CD4-positive, alpha-beta T cell treated with Interleukin-6 at 100 ng/mL for 8 hours (primary cell): Measurements from ENCODE around the gene EVPL.
A peak's percentile ranks its signal among the peaks of the same experiment; 100 is the strongest.
"Not testable (repeated sequence)": the region's sequence is repeated elsewhere in the genome, so short reads cannot be mapped to it uniquely, and the experiment has no call there.

ENCODE experiments used
- DNase-seq: peaks from one replicate; pipeline ENCODE4 v3.0.0-alpha.2; 2020; ENCODE audit warnings: mixed read lengths, low spot score

The EVPL gene

DNA sequence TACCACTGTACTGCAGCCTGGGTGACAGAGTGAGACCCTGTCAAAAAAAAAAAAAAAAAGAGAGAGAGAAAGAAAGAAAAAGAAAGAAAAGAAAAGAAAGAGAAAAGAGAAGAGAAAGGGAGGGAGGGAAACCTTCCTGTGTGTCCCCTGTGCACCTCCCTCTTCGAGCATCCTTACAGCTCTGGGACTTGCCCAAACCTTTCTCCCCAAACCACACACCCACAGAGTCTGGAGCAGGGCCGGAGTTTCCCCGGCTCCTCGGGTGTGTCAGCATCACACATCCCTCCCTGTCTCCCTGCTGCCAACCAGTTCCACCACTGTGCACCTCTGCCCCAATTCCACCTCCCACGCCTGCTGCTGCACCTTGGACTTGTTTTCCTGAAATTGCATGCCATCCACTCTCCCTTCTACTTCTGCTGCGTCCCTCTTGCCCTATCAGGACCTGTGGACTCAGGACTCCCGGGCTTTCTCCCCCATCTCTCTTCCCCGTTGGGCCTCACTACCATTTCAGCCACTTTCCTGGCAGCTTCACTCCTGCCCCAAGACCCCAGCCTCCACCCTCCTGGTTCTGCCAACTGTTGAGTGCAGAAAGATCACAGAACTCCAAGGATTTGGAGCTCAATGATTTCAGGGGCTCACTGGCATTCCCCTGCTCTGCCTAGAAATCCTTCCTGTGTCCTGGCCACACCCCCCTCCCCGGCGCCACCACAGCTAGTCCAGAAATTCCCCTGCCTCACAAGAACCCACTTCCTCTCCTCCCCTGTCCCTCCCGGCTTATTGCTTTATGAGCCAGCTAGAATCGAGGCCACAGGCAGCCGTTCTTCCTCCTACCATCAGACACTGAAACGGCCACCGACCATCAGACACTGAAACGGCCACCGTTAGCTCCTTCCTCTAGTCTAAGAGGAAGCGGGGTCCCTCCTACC lies 30.2 kb downstream of the EVPL start:
- DNase-seq: peak; percentile 41

DNA sequence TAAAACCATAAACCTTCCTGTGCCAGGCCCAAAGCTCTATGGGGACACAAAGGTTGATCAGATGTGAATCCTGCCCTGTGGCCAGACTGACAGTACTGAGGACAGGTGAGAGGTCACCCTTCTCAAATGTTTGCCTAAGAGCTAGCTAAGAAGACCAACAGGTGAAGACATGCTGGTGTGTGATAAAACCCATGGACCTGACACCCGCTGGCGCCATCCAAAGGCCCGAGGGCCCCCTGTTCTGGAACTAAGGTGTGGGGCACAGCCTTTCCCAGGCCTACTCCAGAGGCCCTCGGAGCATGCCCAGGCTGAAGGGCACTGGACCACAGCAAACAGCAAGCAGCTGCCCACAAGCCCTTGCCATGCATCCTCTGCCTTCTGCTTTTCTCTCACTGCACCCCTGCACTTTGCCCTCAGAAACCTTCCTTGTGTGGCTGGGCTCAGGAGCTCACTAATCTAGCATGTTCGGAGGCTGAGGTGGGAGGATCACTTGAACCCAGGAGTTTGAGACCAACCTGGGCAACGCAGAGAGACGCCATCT lies 31.7 kb downstream of the EVPL start:
- no peak for DNase-seq

DNA sequence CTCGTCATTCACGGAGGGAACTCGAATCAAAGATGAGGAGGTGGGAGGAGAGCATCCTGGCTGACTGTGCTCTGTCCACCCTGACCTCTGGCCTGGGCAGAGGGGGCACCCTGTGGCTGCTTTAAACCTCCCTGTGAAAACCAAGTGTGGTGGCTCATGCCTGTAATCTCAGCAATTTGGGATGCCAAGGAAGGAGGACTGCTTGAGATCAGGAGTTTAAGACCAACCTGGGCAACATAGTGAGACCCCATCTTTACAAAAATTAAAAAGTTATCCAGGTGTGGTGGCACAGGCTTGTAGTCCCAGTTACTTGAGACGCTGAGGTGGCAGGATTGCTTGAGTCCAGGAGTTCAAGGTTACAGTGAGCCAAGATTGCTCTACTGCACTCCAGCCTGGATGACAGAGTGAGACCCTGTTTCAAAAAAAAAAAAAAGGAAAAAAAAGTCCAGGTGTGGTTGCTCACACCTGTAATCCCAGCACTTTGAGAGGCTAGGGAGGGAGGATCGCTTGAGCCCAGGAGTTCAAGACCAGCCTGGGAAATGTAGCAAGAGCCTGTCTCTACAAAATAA lies 32.2 kb downstream of the EVPL start:
- no peak for DNase-seq

DNA sequence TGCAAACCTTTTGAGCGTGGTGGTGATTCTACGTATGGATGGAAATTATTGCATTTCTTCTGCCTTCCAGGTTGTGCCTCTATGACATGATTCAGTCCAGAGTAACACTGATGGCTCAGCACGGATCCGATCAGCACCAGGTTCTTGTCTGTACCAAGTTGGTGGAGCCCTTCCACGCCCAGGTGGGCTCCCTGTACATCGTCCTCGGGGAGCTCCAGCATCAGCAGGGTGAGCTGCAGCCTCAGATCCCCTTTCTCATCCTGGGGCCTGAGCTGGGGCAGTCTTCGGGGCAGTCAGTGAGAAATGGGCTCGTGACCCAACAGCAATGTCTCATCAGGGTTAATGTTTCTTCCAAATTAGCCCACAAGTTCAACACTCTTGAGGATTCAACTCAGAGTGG lies 35.7 kb downstream of the EVPL start:
- no peak for DNase-seq

DNA sequence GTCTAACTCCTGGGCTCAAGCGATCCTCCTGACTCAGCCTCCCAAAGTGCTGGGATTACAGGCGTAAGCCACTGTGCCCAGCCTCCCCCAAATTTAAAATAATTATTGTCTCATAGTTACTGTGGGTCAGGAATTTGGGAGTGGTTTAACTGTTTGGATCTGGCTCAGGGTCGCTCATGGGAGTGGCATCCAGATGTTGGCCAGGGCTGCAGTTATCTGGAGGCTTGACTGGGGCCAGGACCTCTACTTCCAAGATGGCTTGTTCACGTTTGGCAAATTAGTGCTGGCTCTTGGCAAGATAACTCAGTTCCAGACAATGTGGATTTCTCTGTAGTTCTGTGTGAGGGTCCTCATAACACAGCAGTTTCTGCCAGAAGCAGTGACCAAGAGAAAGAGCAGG lies 40.1 kb downstream of the EVPL start:
- no peak for DNase-seq

DNA sequence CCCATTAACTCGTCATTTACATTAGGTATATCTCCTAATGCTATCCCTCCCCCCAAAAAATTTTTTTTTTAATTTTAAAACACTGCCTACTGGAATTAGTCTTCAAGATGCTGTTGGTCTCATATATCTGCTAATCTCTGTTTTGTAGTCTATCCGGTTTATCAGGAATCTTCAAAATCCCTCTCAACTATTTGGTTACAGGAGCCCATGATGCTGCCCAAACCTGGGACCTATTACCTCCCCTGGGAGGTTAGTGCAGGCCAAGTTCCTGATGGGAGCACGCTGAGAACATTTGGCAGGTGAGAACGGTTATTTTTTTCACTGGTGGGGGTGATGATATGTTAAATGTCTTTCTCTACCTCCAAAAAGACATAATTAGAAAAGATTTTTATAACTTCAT lies 41.1 kb downstream of the EVPL start:
- DNase-seq: no peak

DNA sequence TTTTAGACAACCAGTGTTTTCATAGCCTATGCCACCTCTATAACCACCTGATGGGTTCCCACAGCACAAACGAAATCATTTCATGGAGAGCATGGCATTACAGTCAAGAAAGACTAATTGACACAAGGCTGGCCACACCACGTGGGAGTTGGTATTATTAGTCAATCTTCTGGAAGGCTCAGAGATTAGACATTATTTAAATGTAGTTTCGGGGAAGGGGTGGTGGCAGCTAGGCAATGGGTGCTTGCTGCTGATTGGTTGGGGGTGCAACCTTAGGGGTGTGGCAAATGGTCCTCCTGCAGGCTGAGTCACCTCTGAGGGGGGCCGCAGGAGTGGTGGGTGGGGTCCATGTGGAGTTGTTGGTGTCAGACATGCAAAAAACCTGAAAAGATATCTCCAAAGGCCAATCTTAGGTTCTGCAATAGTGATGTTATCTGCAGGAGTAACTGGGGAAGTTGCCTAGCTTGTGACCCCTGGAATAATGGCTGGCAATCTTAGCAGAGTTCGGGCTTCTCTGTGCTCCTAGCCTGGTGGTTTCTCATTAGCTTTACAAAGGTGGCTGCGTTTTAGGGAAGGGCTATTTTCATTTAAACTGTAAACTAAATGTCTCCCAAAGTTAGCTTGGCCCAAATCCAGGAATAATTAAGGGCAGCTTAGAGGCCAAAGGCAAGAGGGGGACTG lies 43.5 kb downstream of the EVPL start:
- no peak for DNase-seq

DNA sequence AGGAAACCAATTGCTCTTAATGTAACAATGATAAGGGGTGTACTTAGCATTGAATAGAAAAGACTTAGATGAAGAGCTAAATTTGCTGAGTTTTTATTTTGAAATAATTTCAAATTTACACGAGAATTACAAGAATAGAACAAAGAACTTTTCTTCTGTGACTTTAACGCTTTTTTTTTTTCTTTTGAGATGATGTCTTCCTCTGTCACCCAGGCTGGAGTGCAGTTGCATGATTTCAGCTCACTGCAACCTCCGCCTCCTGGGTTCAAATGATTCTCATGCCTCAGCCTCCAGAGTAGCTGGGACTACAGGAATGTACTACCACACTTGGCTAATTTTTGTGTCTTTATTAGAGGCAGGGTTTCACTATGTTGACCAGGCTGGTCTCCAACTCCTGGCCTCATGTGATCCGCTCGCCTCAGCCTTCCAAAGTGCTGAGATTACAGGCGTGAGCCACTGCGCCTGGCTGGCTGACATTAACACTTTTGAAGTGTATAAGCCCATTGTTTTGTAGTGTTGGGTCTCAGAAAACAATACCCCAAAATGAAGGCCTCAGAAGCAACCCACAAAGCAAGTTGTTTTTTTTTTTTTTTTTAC lies 46.0 kb downstream of the EVPL start:
- DNase-seq: no peak

DNA sequence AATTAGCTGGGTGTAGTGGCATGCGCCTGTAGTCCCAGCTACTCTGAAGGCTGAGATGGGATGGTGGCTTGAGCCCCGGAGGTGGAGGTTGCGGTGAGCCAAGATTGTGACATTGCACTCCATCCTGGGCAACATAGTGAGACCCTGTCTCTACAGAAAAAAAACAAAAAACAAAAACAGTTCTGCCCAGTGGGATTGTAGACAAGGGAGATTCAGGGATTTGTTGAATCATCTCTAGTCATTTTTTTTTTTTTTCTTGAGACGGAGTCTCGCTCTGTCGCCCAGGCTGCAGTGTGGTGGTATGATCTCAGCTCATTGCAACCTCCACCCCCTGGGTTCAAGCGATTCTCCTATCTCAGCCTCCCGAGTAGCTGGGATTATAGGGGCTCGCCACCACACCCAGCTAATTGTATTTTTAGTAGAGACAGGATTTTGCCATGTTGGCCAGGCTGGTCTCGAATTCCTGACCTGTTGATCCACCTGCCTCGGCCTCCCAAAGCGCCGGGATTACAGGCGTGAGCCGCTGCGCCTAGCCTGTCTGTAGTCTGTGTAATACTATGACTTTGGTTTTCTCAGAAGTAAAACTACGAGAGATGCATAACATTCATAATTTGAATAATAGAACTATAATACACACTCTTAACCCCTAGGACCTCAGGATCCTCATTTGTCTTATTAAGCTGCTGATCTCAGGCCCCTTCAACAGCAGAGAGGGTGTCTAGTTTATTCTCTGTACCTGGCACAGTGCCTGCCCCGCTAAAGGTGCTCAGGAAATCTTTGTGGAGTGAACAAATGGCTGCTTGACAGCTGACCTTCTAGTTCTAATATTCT lies 46.7 kb downstream of the EVPL start:
- DNase-seq: no peak

DNA sequence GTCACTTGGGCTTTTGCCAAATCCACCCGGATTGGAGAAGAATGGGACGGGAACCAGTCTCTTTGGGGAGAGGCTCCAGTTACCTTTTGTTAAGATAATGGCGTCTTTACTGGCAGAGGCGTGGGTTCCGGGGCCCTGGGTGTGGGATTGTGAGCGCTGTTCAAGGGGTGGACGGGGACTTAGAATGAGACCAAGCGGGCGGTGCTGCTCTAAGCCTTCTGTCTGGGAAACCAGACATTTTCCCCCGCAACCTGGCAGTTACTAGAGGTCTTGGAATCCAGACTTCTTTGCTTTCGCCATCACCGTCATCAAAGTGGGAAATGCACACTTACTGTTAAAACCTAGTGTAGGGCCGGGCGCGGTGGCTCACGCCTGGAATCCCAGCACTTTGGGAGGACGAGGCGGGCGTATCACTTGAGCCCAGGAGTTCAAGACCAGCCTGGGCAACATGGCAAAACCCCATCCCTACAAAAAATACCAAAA lies 47.4 kb downstream of the EVPL start:
- DNase-seq: no peak

DNA sequence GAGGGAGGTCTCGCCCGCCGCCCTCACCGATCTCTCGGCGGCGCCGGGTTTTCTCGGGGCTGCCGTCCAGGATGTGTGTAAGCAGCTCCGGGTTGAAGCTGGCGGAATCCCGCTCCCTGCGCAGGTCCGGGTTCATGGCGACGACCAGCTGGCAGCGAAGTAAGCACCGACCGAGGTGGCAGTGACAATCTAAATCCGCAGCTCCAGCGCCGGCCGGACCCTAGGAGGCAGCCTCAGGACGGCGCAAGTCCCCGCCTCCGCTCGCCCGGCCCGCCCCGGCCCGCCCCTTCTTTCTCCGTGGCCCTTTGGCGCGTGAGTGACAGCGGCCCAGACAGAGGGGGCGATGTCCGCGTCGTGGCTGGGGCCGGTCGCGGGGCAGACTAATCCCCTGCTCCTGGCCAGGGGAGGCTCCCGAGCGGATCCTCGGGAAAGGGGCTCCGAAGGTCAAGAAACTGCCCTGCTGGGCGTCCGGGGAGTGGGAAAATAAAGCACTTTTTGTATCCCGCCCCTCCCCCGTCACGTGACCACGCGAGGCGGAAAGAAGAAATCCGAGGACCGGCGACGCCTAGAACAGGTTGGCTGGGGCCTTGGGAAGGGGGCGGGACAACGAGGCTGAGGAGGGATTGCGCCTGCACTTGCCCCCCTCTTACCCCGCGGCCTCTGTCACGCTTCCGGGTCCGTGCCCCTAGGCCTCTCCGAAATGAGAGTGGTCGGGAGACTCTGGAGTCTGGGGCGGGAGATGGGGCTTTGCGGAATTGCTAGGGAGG lies 48.0 kb downstream of the EVPL start, which contains the start of the genes ACOX1 and TEN1:
TSS of gene ACOX1 (minus strand) at position 229 of the 767 bp plus-strand sequence. CDS start at position 136, 93 bp downstream.
TSS of gene TEN1 (plus strand) at position 303 of the 767 bp plus-strand sequence. CDS start 6,953 bp downstream, outside the sequence.
- peak; percentile 95 for DNase-seq

DNA sequence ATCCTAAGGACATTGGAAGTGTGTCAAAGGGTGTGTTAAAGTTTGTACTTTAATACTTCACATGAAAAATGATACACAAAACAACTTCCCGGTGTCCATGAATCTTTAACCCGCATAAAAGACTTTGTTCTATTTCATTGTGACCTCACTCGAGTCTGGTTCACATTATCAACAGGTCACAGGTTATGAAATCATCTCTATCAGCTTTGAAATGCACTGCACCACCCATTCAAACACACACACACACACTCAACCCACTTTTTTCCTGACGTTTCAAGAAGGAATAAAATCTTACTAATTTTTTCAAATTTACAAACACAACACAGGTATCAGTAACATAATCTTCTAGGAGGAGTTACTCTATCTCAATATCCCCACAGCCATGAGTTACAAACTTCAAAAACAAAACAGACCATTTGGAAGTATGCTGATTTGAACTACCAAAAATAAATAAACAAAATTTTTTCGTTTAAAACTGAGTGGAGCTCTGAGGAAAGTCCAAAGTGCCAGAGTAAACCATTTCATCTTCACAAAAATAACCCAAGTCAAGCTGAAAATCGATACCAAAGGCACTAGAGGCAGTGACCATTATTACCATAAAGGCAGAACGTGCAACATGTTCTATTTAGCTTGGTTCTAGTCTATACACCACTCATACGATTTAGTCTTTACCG lies 50.8 kb downstream of the EVPL start:
- no peak for DNase-seq

DNA sequence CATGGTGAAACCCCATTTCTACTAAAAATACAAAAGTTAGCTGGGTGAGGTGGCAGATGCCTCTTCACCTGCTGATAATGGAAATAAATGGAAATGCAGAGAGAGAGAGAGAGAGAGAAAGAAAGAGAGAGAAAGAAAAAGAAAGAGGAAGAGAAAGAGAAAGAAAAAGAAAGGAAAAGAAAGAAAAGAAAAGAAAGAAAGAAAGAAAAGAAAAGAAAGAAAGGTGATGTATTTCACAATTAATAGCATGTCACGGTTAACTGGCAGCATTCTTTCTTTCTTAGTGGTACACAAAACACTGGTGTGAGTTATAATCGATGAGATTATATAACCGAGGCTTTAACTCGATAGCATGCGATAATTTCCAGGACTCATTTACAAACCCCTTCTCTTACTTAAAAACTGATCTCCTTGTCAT lies 51.3 kb downstream of the EVPL start:
- no peak for DNase-seq

DNA sequence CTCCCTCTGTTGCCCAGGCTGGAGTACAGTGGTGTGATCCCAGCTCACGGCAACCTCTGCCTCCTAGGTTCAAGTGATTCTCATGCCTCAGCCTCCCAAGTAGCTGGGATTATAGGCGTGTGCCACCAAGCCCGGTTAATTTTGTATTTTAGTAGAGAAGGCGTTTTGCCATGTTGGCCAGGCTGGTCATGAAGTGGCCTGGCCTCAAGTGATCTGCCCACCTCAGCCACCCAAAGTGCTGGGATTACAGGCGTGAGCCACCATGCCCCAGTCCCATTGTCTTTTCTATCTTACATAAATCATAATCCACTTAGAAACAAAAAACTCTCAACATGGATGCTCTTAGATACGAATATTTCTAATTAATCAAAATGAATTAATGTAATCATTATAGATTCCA lies 51.9 kb downstream of the EVPL start:
- not testable (repeated sequence) for DNase-seq

DNA sequence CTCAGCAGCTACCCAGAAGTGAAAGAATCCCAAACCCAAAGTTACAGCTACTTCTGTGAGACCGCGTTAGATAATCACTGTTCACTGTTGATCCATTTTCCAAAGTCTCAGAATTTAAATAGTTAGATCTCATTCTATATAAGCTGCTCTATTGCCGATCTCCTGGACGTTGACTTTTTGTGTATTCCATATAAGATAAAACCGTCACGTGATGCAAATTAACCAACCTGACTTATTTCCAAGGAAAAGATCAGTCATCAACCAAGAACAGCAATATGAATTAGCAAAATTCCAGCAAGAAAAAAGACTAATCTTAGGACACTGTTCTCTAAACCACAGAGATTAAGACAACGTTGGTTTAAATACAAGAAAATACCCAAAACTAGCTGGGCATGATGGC lies 56.5 kb downstream of the EVPL start:
- DNase-seq: no peak

DNA sequence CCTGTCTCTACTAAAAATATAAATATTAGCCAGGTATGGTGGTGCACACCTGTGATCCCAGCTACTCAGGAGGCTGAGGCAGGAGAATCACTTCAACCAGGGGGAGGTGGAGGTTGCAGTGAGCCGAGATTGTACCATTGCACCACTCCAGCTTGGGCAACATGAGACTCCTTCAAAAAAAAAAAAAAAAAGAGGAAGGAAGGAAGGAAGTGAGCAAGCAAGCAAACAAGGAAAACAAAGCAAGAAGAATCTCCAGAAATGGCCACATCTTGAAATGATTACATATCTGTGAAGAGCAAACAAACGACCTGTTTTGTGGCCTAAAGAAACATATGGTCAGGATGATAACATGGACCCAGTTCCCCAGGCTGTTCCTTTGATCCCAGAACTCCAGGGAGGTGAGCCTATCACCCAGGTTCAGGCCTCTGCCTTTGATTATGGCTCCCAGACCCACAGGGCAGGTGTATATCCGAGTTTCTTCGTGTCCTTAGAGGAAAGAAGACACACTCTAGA lies 57.0 kb downstream of the EVPL start:
- no peak for DNase-seq

DNA sequence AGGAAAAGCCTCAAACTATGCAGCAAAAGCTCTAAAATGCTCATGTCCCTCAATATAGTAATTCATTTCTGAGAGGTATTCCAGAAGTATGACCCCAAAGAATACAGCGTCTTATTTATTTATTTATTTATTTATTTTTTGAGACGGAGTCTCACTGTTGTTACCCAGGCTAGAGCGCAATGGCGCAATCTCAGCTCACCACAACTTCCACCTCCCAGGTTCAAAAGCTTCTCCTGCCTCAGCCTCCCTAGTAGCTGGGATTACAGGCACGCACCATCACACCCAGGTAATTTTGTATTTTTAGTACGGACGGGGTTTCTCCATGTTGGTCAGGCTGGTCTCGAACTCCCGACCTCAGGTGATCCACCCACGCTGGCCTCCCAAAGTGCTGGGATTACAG lies 58.1 kb downstream of the EVPL start:
- DNase-seq: not testable (repeated sequence)

DNA sequence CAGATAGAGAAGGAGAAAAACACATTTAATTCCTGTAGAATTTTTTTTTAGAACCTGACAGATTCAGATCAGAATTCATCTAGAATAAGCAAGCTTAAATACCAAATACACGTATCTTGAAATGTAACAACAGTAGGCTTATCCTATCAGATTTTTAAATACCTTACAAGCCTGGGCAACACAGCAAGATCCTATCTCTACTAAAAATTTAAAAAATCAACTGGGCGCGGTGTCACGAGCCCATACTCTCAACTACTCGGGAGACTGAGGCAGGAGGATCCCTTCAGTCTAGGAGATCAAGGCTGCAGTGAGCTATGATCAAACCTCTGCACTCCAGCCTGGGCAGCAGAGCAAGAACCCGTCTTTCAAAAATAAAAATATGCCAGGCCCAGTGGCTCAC lies 61.6 kb downstream of the EVPL start:
- DNase-seq: no peak

DNA sequence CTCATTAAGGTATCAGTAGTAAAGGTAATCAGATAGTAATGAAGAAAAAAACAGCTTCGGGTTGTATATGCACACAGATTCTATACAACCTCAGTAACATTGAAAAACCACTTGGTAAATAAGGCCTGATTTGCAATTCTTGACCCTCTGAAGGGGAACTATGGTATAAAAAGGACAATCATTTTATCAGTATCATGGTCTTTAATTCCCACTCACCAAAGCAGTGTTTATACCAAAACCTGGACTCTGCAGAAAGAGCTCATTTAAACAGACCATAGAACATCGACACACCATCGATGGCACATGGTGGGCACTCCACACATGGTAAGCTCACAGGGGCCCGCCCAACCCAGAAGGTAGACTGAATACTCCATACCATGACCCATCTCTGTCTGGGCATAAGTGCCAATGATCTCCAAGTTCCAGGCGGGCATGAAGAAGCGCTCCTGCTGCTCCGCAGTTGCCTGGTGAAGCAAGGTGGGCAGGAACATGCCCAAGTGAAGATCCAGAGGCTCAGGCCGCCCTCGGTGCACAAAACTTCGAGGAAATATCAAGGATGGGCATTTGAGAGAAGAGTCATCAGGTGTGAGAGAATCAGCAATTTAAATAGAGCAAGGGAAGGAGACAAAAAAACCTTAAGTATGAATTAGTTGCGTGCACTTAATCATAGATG lies 67.1 kb downstream of the EVPL start:
- no peak for DNase-seq
